GM23248 (cell line): Measurements from ENCODE around the gene NDUFS1. TPM values are rescaled to one million over a fixed set of nuclear protein-coding genes. Genes with fewer than 3 reads are reported as not detected.
"Not testable (repeated sequence)": the region's sequence is repeated elsewhere in the genome, so short reads cannot be mapped to it uniquely, and the experiment has no call there.

ENCODE experiments used
- DNase-seq: peaks from one replicate; pipeline ENCODE4 v3.0.0-alpha.2; 2015
- H2AFZ ChIP-seq: fragments of 200-600 bp; sonication (generic); 2 replicates; pipeline ENCODE4 v1.6.1; 2016; ENCODE audit warnings: antibody characterized with exemption
- H3F3A ChIP-seq: fragments of 200-600 bp; sonication (generic); 2 replicates; pipeline ENCODE4 v1.6.1; 2016; ENCODE audit warnings: mild to moderate bottlenecking, antibody characterized with exemption, mixed run types; ENCODE audit not compliant: insufficient read depth
- H3K27ac ChIP-seq: fragments of 200-600 bp; sonication (generic); 2 replicates; pipeline ENCODE4 v1.5.1; 2016; ENCODE audit warnings: mild to moderate bottlenecking
- H3K27me3 ChIP-seq: fragments of 200-600 bp; sonication (generic); replicated peaks from 2 replicates; pipeline ENCODE4 v1.6.1; 2016; ENCODE audit warnings: mild to moderate bottlenecking; ENCODE audit not compliant: insufficient read depth
- H3K36me3 ChIP-seq: fragments of 200-600 bp; sonication (generic); 2 replicates; pipeline ENCODE4 v1.6.1; 2016; ENCODE audit warnings: low read depth, mild to moderate bottlenecking
- H3K4me1 ChIP-seq: fragments of 200-600 bp; sonication (generic); 2 replicates; pipeline ENCODE4 v1.6.1; 2016; ENCODE audit warnings: mild to moderate bottlenecking; ENCODE audit not compliant: insufficient read depth
- H3K4me2 ChIP-seq: fragments of 200-600 bp; sonication (generic); one replicate; pipeline ENCODE4 v1.6.1; 2016; ENCODE audit warnings: mild to moderate bottlenecking; ENCODE audit not compliant: unreplicated experiment
- H3K4me3 ChIP-seq: fragments of 200-600 bp; sonication (generic); 2 replicates; pipeline ENCODE4 v1.5.1; 2016; ENCODE audit warnings: mild to moderate bottlenecking
- H3K79me2 ChIP-seq: fragments of 200-600 bp; sonication (generic); 2 replicates; pipeline ENCODE4 v1.6.1; 2016; ENCODE audit warnings: mild to moderate bottlenecking; ENCODE audit not compliant: insufficient read depth
- H3K9ac ChIP-seq: fragments of 200-600 bp; sonication (generic); 2 replicates; pipeline ENCODE4 v1.6.1; 2016; ENCODE audit warnings: mild to moderate bottlenecking
- H3K9me2 ChIP-seq: fragments of 200-600 bp; sonication (generic); 2 replicates; pipeline ENCODE4 v1.6.1; 2016; ENCODE audit warnings: mixed run types, mild to moderate bottlenecking, moderate library complexity; ENCODE audit not compliant: insufficient read depth
- H3K9me3 ChIP-seq: fragments of 200-600 bp; sonication (generic); one replicate; pipeline ENCODE4 v1.6.1; 2017; ENCODE audit warnings: low read depth
- H4K20me1 ChIP-seq: fragments of 200-600 bp; sonication (generic); 2 replicates; pipeline ENCODE4 v1.6.0; 2016; ENCODE audit not compliant: insufficient read depth
- EZH2 ChIP-seq: fragments of 200-600 bp; sonication (generic); IDR thresholded peaks from 2 replicates; pipeline ENCODE4 v1.6.1; 2018; ENCODE audit warnings: antibody characterized with exemption, mild to moderate bottlenecking; ENCODE audit not compliant: insufficient read depth, poor library complexity, severe bottlenecking
- EZH2phosphoT487 ChIP-seq: fragments of 200-600 bp; sonication (generic); IDR thresholded peaks from 2 replicates; pipeline ENCODE4 v1.6.1; 2018; ENCODE audit warnings: antibody characterized with exemption, moderate library complexity, mild to moderate bottlenecking, low read depth; ENCODE audit not compliant: insufficient read depth
- WGBS, 2 experiments: methylation state at CpG; one replicate each; pipeline ENCODE4 v1.1.6; 2015 to 2017; ENCODE audit warnings: low lambda C conversion rate in 2 of 2, low coverage in 1 of 2; ENCODE audit errors: missing lambda C conversion rate in 2 of 2; 5-methylcytosine and 5-hydroxymethylcytosine counted together
- in situ Hi-C: fragments of 300-500 bp; cut with MboI; formaldehyde crosslinking; loops from 2 replicates; pipeline ENCODE4 v1.15.0; 2020
- polyA plus RNA-seq: library from polyadenylated mRNA; unstranded; fragments of >200 nt; fragmentation: Nextera tagmentation; extraction: Ambion mirVana; gene quantifications from 2 replicates; pipeline ENCODE4 v1.2.1, GENCODE V29; 2016
- total RNA-seq: library from RNA; depleted of rRNA; stranded (reverse); fragments of >200 nt; shearing (Covaris generic); gene quantifications from 2 replicates; pipeline ENCODE4 v1.2.3, GENCODE V29; 2014; rRNA removed

Gene NDUFS1
- total RNA-seq (77.0 and 87.5 TPM in 2 replicates), polyA plus RNA-seq (49.8 and 52.0 TPM in 2 replicates)

DNA sequence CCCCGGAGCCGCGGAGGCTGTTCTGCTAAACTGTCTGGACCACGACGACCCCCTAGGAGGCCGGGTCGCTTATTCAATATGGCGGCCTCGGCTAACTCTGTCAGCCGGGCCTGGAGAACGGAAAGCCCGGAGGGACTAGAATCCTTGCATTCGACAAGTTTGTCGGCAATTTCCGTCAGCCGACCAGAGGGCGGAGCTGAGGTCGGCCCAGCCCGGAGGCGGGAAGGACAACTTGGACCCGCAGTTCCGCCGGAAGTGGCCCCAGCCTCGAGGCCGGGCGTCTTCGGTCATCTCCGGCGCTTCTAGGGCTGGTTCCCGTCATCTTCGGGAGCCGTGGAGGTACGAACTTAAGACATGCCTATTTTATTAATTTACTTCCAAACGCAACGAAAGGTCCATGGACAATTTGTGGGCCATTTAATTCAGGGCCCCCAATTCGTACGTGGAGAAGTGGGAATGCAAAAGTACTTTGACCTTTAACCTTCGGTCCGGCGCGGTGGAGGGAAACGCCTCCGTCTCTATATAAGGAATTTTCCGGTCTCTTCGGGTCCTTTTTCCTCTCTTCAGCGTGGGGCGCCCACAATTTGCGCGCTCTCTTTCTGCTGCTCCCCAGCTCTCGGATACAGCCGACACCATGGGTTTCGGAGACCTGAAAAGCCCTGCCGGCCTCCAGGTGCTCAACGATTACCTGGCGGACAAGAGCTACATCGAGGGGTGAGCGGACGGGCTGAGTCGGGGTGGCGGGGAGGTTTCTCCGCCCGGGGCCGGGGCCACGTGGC lies at the start of gene NDUFS1, which contains the start of gene EEF1B2:
Gene NDUFS1, minus strand, starts transcription at position 99 of the 779 bp plus-strand sequence. CDS start 5,766 bp downstream, outside the sequence.
Gene EEF1B2, plus strand, starts transcription at position 550 of the 779 bp plus-strand sequence. Its CDS starts 85 bp downstream, at position 635.
- WGBS, 2 experiments = 1 to 2% methylated on average over 55 to 64 of the region's 64 CpGs
- Histone ChIP-seq H3K9me2 (no peaks in the 10 kb centered on the region), H3K27me3 (no peaks in the 10 kb centered on the region), H4K20me1 (no peaks in the 10 kb centered on the region), H3K4me2 (peak within 1 kb of the TSS; percentile 96), H3K4me1 (peaks cover 21% of the 10 kb centered on the region), H3K9me3 (no peaks in the 10 kb centered on the region), H2AFZ (peak within 1 kb of the TSS; percentile 84), H3F3A (peaks cover 34% of the 10 kb centered on the region), H3K79me2 (peaks cover 89% of the 10 kb centered on the region), H3K27ac (peak within 1 kb of the TSS; percentile 92), H3K36me3 (peaks cover 33% of the 10 kb centered on the region), H3K9ac (peak within 1 kb of the TSS; percentile 95), H3K4me3 (peak within 1 kb of the TSS; percentile 96)
- DNase-seq = peak; percentile 100
- in situ Hi-C loops = loop anchor here (10.0 kb wide), 1 partner anchor 105 kb away; no protein-coding TSS in a partner anchor
- TF ChIP-seq EZH2 (no peak), EZH2phosphoT487 (no peak)

DNA sequence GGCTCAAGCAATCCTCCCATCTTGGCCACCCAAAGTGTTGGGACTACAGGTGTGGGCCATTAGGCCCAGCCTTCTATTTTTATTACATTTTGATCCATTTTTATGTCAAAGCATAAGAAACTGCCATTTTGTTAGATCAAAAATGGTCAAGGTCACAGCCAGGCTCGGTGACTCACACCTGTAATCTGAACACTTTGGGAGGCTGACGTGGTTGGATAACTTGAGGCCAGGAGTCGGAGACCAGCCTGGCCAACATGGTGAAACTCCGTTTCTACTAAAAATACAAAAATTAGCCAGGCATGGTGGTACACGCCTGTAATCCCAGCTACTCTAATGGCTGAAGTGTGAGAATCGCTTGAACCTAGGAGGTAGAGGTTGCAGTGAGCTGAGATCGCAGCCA lies 49.7 kb upstream of the NDUFS1 start:
- Histone ChIP-seq H2AFZ (no peak overlapping the region), H3K4me1 (peaks cover 23% of the 10 kb centered on the region), H3K79me2 (peaks cover 17% of the 10 kb centered on the region), H3K9me2 (no peaks in the 10 kb centered on the region), H3F3A (peaks cover 20% of the 10 kb centered on the region), H3K36me3 (no peaks in the 10 kb centered on the region), H3K4me2 (no peak overlapping the region), H3K9ac (no peak overlapping the region), H3K27me3 (no peaks in the 10 kb centered on the region), H3K9me3 (no peaks in the 10 kb centered on the region), H3K4me3 (no peak overlapping the region), H3K27ac (no peak overlapping the region), H4K20me1 (no peaks in the 10 kb centered on the region)
- in situ Hi-C loops = no loop called here
- WGBS, 2 experiments = 94 to 97% methylated on average over 7 of the region's 7 CpGs
- no peak for DNase-seq
- TF ChIP-seq EZH2phosphoT487 (no peak), EZH2 (no peak)

- WGBS, 2 experiments = 100% methylated on average over 2 of the region's 2 CpGs
- Histone ChIP-seq H3K4me1 (peaks cover 15% of the 10 kb centered on the region), H3K79me2 (peaks cover 17% of the 10 kb centered on the region)
- H4K20me1 ChIP-seq, H3K27me3 ChIP-seq, H3F3A ChIP-seq, H3K27ac ChIP-seq, DNase-seq, H2AFZ ChIP-seq, H3K4me3 ChIP-seq, H3K9me2 ChIP-seq, H3K9ac ChIP-seq, H3K36me3 ChIP-seq, in situ Hi-C loops, H3K4me2 ChIP-seq, H3K9me3 ChIP-seq: not testable (repeated sequence)
Observed at GRCh38 chr2:206207316-206207715, 48.1 kb upstream of the NDUFS1 start.

DNA sequence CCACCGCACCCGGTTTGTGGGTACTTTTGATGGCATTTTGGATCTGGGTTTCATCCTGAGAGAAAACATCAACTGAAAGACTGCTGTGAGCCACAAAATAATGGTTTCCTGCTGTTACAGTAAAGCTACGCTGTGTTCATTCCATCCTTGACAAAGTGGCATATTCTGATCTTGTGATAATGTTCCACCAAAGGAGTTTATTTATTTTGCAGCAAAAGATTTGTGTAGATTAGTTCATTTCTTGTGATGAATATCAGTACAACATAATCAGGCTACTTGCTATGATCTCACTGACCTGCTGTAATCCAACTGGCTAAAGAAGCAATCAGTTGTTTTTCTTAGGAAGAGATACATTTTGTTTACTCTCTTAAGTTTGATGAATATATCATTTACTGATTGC lies 45.5 kb upstream of the NDUFS1 start:
- WGBS, 2 experiments = 42 to 46% methylated on average over 3 of the region's 3 CpGs
- Histone ChIP-seq H4K20me1 (no peaks in the 10 kb centered on the region), H3K27ac (no peak overlapping the region), H3K9me3 (no peaks in the 10 kb centered on the region), H3K27me3 (no peaks in the 10 kb centered on the region), H3K9me2 (no peaks in the 10 kb centered on the region), H3K9ac (no peak overlapping the region), H3K4me1 (no peaks in the 10 kb centered on the region), H3K4me3 (no peak overlapping the region), H3K79me2 (no peaks in the 10 kb centered on the region), H3F3A (no peaks in the 10 kb centered on the region), H3K4me2 (no peak overlapping the region), H2AFZ (no peak overlapping the region), H3K36me3 (no peaks in the 10 kb centered on the region)
- no peak for TF ChIP-seq EZH2
- TF ChIP-seq EZH2phosphoT487 = no peak
- no peak for DNase-seq
- in situ Hi-C loops = no loop called here
